ENCODE measurements around the gene FAM171A2. TPM values are rescaled to one million over a fixed set of nuclear protein-coding genes. Genes with fewer than 3 reads are reported as not detected.

FAM171A2 gene
- total RNA-seq, 1 donor from 2014 or later: 1.1 TPM

Other genes with a start within 250 kb of the FAM171A2 start
- 32.0 TPM for gene HDAC5, start 240.2 kb downstream of the FAM171A2 start, total RNA-seq
- 6.3 TPM for gene HROB, start 221.9 kb downstream of the FAM171A2 start, total RNA-seq
- not detected for gene ASB16, start 193.1 kb downstream of the FAM171A2 start, total RNA-seq
- gene TMUB2, start 176.9 kb downstream of the FAM171A2 start, total RNA-seq: 18.2 TPM
- 61.6 TPM for gene ATXN7L3, start 164.0 kb downstream of the FAM171A2 start, total RNA-seq
- 60.7 TPM for gene UBTF, start 144.2 kb downstream of the FAM171A2 start, total RNA-seq
- gene SLC4A1, start 95.7 kb downstream of the FAM171A2 start, total RNA-seq: not detected
- 6.0 TPM for gene RUNDC3A, start 55.3 kb downstream of the FAM171A2 start, total RNA-seq
- 126 TPM for gene SLC25A39, start 39.0 kb downstream of the FAM171A2 start, total RNA-seq
- gene GRN, start 18.6 kb downstream of the FAM171A2 start, total RNA-seq: 767 TPM
- 0.68 TPM for gene ITGA2B, start 25.8 kb upstream of the FAM171A2 start, total RNA-seq
- 24.7 TPM for gene GPATCH8, start 139.6 kb upstream of the FAM171A2 start, total RNA-seq
- 0.60 TPM for gene FZD2, start 193.6 kb upstream of the FAM171A2 start, total RNA-seq